Measurements from ENCODE around the gene RASEF. TPM values are rescaled to one million over a fixed set of nuclear protein-coding genes. Genes with fewer than 3 reads are reported as not detected.
"Not testable (repeated sequence)": the region's sequence is repeated elsewhere in the genome, so short reads cannot be mapped to it uniquely, and the experiment has no call there.

Gene RASEF
- total and polyA plus RNA-seq, 5 donors from 2014 or later: not detected

GRCh38 chr9:82934025-82934424 is 128.9 kb downstream of the RASEF start:
- not testable (repeated sequence) for H3K27me3 ChIP-seq (ENCODE audit: control insufficient read depth, insufficient read depth, low read length); DNase-seq; H3K27me3 Mint-ChIP-seq; H3K36me3 ChIP-seq (ENCODE audit: control insufficient read depth, insufficient read depth, low read length); H3K9me3 ChIP-seq (ENCODE audit: control insufficient read depth in 2 of 2, low read length in 2 of 2); H3K4me3 Mint-ChIP-seq; H3K4me1 Mint-ChIP-seq; H3K4me3 ChIP-seq (ENCODE audit: low read depth, low read length); H3K36me3 Mint-ChIP-seq; H3K27ac Mint-ChIP-seq; ATAC-seq (ENCODE audit: low read depth in 2 of 2); H3K27ac ChIP-seq (ENCODE audit: insufficient read depth, low read length, poor library complexity, severe bottlenecking); H3K4me1 ChIP-seq (ENCODE audit: control insufficient read depth, insufficient read depth, low read length, poor library complexity, severe bottlenecking); H3K9me3 Mint-ChIP-seq

GRCh38 chr9:82930116-82930515 is 132.8 kb downstream of the RASEF start:
- H3K9me3 Mint-ChIP-seq: peaks cover 0 to 4% (median 0%) of the 10 kb centered on the region in 7 donors
- no peaks in the 10 kb centered on the region for H3K4me1 ChIP-seq (ENCODE audit: control insufficient read depth, insufficient read depth, low read length, poor library complexity, severe bottlenecking)
- no peaks in the 10 kb centered on the region for H3K27me3 Mint-ChIP-seq
- H3K4me3 ChIP-seq (ENCODE audit: low read depth, low read length): no peak overlapping the region
- H3K27me3 ChIP-seq (ENCODE audit: control insufficient read depth, insufficient read depth, low read length): no peaks in the 10 kb centered on the region
- no peaks in the 10 kb centered on the region for H3K36me3 Mint-ChIP-seq
- no peak overlapping the region for H3K4me3 Mint-ChIP-seq
- ATAC-seq (ENCODE audit: low read depth in 2 of 2) (no peak), DNase-seq (no peak)
- H3K4me1 Mint-ChIP-seq: no peaks in the 10 kb centered on the region
- no peaks in the 10 kb centered on the region for H3K36me3 ChIP-seq (ENCODE audit: control insufficient read depth, insufficient read depth, low read length)
- H3K9me3 ChIP-seq (ENCODE audit: control insufficient read depth in 2 of 2, low read length in 2 of 2): no peaks in the 10 kb centered on the region
- H3K27ac ChIP-seq (ENCODE audit: insufficient read depth, low read length, poor library complexity, severe bottlenecking): no peak overlapping the region
- no peak overlapping the region for H3K27ac Mint-ChIP-seq
